Measurements from ENCODE around the gene CREB1.

- TF ChIP-seq, protein P1, sequence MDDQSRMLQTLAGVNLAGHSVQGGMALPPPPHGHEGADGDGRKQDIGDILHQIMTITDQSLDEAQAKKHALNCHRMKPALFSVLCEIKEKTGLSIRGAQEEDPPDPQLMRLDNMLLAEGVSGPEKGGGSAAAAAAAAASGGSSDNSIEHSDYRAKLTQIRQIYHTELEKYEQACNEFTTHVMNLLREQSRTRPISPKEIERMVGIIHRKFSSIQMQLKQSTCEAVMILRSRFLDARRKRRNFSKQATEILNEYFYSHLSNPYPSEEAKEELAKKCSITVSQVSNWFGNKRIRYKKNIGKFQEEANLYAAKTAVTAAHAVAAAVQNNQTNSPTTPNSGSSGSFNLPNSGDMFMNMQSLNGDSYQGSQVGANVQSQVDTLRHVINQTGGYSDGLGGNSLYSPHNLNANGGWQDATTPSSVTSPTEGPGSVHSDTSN (IDR thresholded peaks at IDR 0.05) = no peak
- TF ChIP-seq, protein P2, sequence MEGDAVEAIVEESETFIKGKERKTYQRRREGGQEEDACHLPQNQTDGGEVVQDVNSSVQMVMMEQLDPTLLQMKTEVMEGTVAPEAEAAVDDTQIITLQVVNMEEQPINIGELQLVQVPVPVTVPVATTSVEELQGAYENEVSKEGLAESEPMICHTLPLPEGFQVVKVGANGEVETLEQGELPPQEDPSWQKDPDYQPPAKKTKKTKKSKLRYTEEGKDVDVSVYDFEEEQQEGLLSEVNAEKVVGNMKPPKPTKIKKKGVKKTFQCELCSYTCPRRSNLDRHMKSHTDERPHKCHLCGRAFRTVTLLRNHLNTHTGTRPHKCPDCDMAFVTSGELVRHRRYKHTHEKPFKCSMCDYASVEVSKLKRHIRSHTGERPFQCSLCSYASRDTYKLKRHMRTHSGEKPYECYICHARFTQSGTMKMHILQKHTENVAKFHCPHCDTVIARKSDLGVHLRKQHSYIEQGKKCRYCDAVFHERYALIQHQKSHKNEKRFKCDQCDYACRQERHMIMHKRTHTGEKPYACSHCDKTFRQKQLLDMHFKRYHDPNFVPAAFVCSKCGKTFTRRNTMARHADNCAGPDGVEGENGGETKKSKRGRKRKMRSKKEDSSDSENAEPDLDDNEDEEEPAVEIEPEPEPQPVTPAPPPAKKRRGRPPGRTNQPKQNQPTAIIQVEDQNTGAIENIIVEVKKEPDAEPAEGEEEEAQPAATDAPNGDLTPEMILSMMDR (IDR thresholded peaks at IDR 0.05) = no peak
- TF ChIP-seq REST (IDR thresholded peaks at IDR 0.05; ENCODE audit: low read depth, low read length) = no peak
- TF ChIP-seq, protein P3, sequence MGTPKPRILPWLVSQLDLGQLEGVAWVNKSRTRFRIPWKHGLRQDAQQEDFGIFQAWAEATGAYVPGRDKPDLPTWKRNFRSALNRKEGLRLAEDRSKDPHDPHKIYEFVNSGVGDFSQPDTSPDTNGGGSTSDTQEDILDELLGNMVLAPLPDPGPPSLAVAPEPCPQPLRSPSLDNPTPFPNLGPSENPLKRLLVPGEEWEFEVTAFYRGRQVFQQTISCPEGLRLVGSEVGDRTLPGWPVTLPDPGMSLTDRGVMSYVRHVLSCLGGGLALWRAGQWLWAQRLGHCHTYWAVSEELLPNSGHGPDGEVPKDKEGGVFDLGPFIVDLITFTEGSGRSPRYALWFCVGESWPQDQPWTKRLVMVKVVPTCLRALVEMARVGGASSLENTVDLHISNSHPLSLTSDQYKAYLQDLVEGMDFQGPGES (IDR thresholded peaks at IDR 0.05; ENCODE audit: low read depth, low read length) = no peak
- TF ChIP-seq RAD21 (IDR thresholded peaks at IDR 0.05; ENCODE audit: low read length) = no peak
- TF ChIP-seq YY1 (IDR thresholded peaks at IDR 0.05; ENCODE audit: low read depth) = no peak
- TF ChIP-seq, protein P4, sequence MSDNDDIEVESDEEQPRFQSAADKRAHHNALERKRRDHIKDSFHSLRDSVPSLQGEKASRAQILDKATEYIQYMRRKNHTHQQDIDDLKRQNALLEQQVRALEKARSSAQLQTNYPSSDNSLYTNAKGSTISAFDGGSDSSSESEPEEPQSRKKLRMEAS (IDR thresholded peaks at IDR 0.05; ENCODE audit: low read depth) = 0 out of 2 replicates have a peak, but pooled peaks have one; percentile 3
These were observed 1.5 kb downstream of the CREB1 start for GRCh38 chr2:207531032-207531952.

Measured in SK-N-SH (cell line).